WTC11 (cell line): ENCODE results near the gene SLX4. TPM values are rescaled to one million over a fixed set of nuclear protein-coding genes. Genes with fewer than 3 reads are reported as not detected.

Source experiments
- ATAC-seq: fragments of 200-7000 bp; cut with Tn5 transposase; 2 replicates; pipeline ENCODE4 v1.10.0; 2021; ENCODE audit warnings: mild to moderate bottlenecking, moderate library complexity
- CTCF ChIA-PET: fragments of 300-600 bp; sonication (Branson Sonifier 250); formaldehyde crosslinking; loops from one replicate; lab custom pipeline; 2021; ENCODE audit warnings: antibody characterized with exemption; lab: Charles Lee
- POLR2A ChIA-PET: fragments of 350-600 bp; sonication (Branson Sonifier 250); formaldehyde crosslinking; loops from one replicate; lab custom pipeline; 2021; ENCODE audit warnings: antibody characterized with exemption; lab: Charles Lee
- DNase-seq: peaks from one replicate; pipeline ENCODE4 v3.0.0; 2021; ENCODE audit warnings: low spot score
- H3K27ac Mint-ChIP-seq: 2 replicates; pipeline ENCODE4 v1.8.0; 2021; ENCODE audit warnings: mixed read lengths
- H3K27me3 Mint-ChIP-seq: 2 replicates; pipeline ENCODE4 v1.8.0; 2021; ENCODE audit warnings: low read depth, mild to moderate bottlenecking, moderate library complexity, mixed read lengths
- H3K36me3 Mint-ChIP-seq: 2 replicates; pipeline ENCODE4 v1.8.0; 2021; ENCODE audit warnings: mixed read lengths
- H3K4me1 Mint-ChIP-seq: 2 replicates; pipeline ENCODE4 v1.8.0; 2022; ENCODE audit warnings: mixed read lengths
- H3K4me3 Mint-ChIP-seq: 2 replicates; pipeline ENCODE4 v1.8.0; 2021; ENCODE audit warnings: mild to moderate bottlenecking, moderate library complexity, mixed read lengths
- H3K9me3 Mint-ChIP-seq: 2 replicates; pipeline ENCODE4 v1.8.0; 2021; ENCODE audit warnings: mixed read lengths
- AFF4 ChIP-seq: sonication (generic); formaldehyde crosslinking; IDR thresholded peaks from 2 replicates; pipeline ENCODE4 v1.8.1; 2023; ENCODE audit warnings: mild to moderate bottlenecking, missing genetic modification reagents, borderline replicate concordance
- AR ChIP-seq: fragments of 250-450 bp; sonication (Bioruptor Pico); IDR thresholded peaks from 2 replicates; pipeline ENCODE4 v1.9.0; 2021; ENCODE audit warnings: mild to moderate bottlenecking
- ATF3 ChIP-seq: sonication (generic); formaldehyde crosslinking; conservative IDR thresholded peaks from 2 replicates; pipeline ENCODE4 v1.8.1; 2022; ENCODE audit warnings: mild to moderate bottlenecking, missing genetic modification reagents
- CDX4 ChIP-seq: fragments of 250-450 bp; sonication (Bioruptor Pico); IDR thresholded peaks from 2 replicates; pipeline ENCODE4 v1.9.0; 2021; ENCODE audit warnings: moderate library complexity, mild to moderate bottlenecking, inconsistent platforms, borderline replicate concordance
- ESRRA ChIP-seq: sonication (generic); formaldehyde crosslinking; IDR thresholded peaks from 2 replicates; pipeline ENCODE4 v1.8.1; 2022; ENCODE audit warnings: mild to moderate bottlenecking, missing genetic modification reagents, borderline replicate concordance
- FOXK1 ChIP-seq: sonication (generic); formaldehyde crosslinking; IDR thresholded peaks from 2 replicates; pipeline ENCODE4 v1.8.0; 2022; ENCODE audit warnings: mild to moderate bottlenecking, moderate library complexity, missing genetic modification reagents
- JAZF1 ChIP-seq: fragments of 250-450 bp; sonication (Bioruptor Pico); IDR thresholded peaks from 2 replicates; pipeline ENCODE4 v1.9.0; 2021; ENCODE audit warnings: moderate library complexity, mild to moderate bottlenecking, inconsistent platforms
- MXD4 ChIP-seq: fragments of 250-450 bp; sonication (Bioruptor Pico); IDR thresholded peaks from 2 replicates; pipeline ENCODE4 v1.8.0; 2021; ENCODE audit warnings: mild to moderate bottlenecking, moderate library complexity, borderline replicate concordance
- NFE2L1 ChIP-seq: sonication (generic); formaldehyde crosslinking; IDR thresholded peaks from 2 replicates; pipeline ENCODE4 v1.8.1; 2023; ENCODE audit warnings: missing genetic modification reagents
- TEAD4 ChIP-seq: sonication (generic); formaldehyde crosslinking; IDR thresholded peaks from 2 replicates; pipeline ENCODE4 v1.8.0; 2022; ENCODE audit warnings: mild to moderate bottlenecking, missing genetic modification reagents
- TP53 ChIP-seq: sonication (generic); formaldehyde crosslinking; IDR thresholded peaks from 2 replicates; pipeline ENCODE4 v1.8.1; 2023; ENCODE audit warnings: mild to moderate bottlenecking, missing genetic modification reagents
- ZBTB21 ChIP-seq: sonication (generic); formaldehyde crosslinking; IDR thresholded peaks from 2 replicates; pipeline ENCODE4 v1.8.1; 2023; ENCODE audit warnings: mild to moderate bottlenecking, missing genetic modification reagents, borderline replicate concordance
- ZNF121 ChIP-seq: sonication (generic); formaldehyde crosslinking; IDR thresholded peaks from 2 replicates; pipeline ENCODE4 v1.8.0; 2023; ENCODE audit warnings: missing genetic modification reagents
- ZNF263 ChIP-seq: sonication (generic); formaldehyde crosslinking; IDR thresholded peaks from 2 replicates; pipeline ENCODE4 v1.8.1; 2022; ENCODE audit warnings: low read depth, mild to moderate bottlenecking, moderate library complexity, missing genetic modification reagents
- ZNF281 ChIP-seq: sonication (generic); formaldehyde crosslinking; IDR thresholded peaks from 2 replicates; pipeline ENCODE4 v1.8.0; 2023; ENCODE audit warnings: mild to moderate bottlenecking, missing genetic modification reagents
- ZNF396 ChIP-seq: fragments of 250-450 bp; sonication (Bioruptor Pico); IDR thresholded peaks from 2 replicates; pipeline ENCODE4 v1.8.0; 2021; ENCODE audit warnings: mild to moderate bottlenecking, moderate library complexity, borderline replicate concordance
- ZNF423 ChIP-seq: fragments of 250-450 bp; sonication (Bioruptor Pico); IDR thresholded peaks from 2 replicates; pipeline ENCODE4 v2.1.2; 2022; ENCODE audit warnings: mild to moderate bottlenecking, moderate library complexity
- ZNF671 ChIP-seq: fragments of 250-450 bp; sonication (Bioruptor Pico); IDR thresholded peaks from 2 replicates; pipeline ENCODE4 v1.8.0; 2021; ENCODE audit warnings: mild to moderate bottlenecking
- total RNA-seq: library from RNA; stranded (reverse); gene quantifications from 3 replicates; pipeline ENCODE4 v1.2.3, GENCODE V29; 2021

SLX4 gene
- total RNA-seq, 1 experiment from 2014 or later, result 16.7 TPM

- TF ChIP-seq AFF4 (CRISPR knock-in tag) (no peak), MXD4 (no peak), TP53 (CRISPR knock-in tag) (no peak), ZNF396 (CRISPR knock-in tag) (no peak), ZNF671 (CRISPR knock-in tag) (no peak), JAZF1 (CRISPR knock-in tag) (no peak), ATF3 (CRISPR knock-in tag) (no peak), ZNF423 (CRISPR knock-in tag) (no peak), NFE2L1 (CRISPR knock-in tag) (no peak), ZNF281 (CRISPR knock-in tag) (no peak)
Measured at GRCh38 chr16:3643095-3643730, 31.8 kb upstream of the SLX4 start (continued).

- no peak for TF ChIP-seq CDX4 (CRISPR knock-in tag)
- no peak for TF ChIP-seq ZBTB21
- TF ChIP-seq ZNF263, result no peak
- no peak for TF ChIP-seq FOXK1 (CRISPR knock-in tag)
- TF ChIP-seq AR (CRISPR knock-in tag), result no peak
- TF ChIP-seq ESRRA (CRISPR knock-in tag), result 0 out of 2 replicates have a peak, but pooled peaks have one; percentile 3
- no peak for TF ChIP-seq ZNF121
- no peak for TF ChIP-seq TEAD4 (CRISPR knock-in tag)
- peaks cover 6% of the 10 kb centered on the region for H3K9me3 Mint-ChIP-seq
- peaks cover 6% of the 10 kb centered on the region for H3K36me3 Mint-ChIP-seq
- POLR2A ChIA-PET, result no interaction called here
- CTCF ChIA-PET, result interaction anchor here (1.2 to 1.8 kb wide), 3 partner anchors 10 to 14 kb away, joined by 4 to 7 read pairs (median 5); no protein-coding TSS in a partner anchor
- no peak overlapping the region for H3K4me3 Mint-ChIP-seq
- no peaks in the 10 kb centered on the region for H3K27me3 Mint-ChIP-seq
- ATAC-seq, result no peak
- no peak overlapping the region; the same call in 1 of the 2 replicates for H3K27ac Mint-ChIP-seq
- peaks cover 68% of the 10 kb centered on the region for H3K4me1 Mint-ChIP-seq
- DNase-seq, result peak; percentile 16
Measured at GRCh38 chr16:3642397-3643094, 31.1 kb upstream of the SLX4 start.
